H1 (cell line): ENCODE data around the gene SCYL1. TPM values are rescaled to one million over a fixed set of nuclear protein-coding genes. Genes with fewer than 3 reads are reported as not detected.
"Not testable (repeated sequence)": the region's sequence is repeated elsewhere in the genome, so short reads cannot be mapped to it uniquely, and the experiment has no call there.

Experiments
- CTCF ChIA-PET: fragments of 300-600 bp; sonication (Branson Sonifier 250); formaldehyde crosslinking; loops from one replicate; lab custom pipeline; 2021; ENCODE audit not compliant: partially characterized antibody; lab: Charles Lee
- POLR2A ChIA-PET: fragments of 300-600 bp; sonication (Branson Sonifier 250); formaldehyde crosslinking; loops from one replicate; lab custom pipeline; 2021; ENCODE audit warnings: inconsistent platforms; ENCODE audit not compliant: partially characterized antibody; lab: Charles Lee
- DNase-seq, 2 experiments: peaks; one replicate each; pipeline versions ENCODE4 v3.0.0 to v3.0.0-alpha.2; 2010 to 2022; ENCODE audit warnings: low spot score in 2 of 2, low read depth in 1 of 2, mixed read lengths in 1 of 2
- FAIRE-seq: peaks from 2 replicates; lab custom pipeline; 2011; peaks lifted over from hg19 to GRCh38; lab: Jason Lieb, UNC
- H2AFZ ChIP-seq: 2 replicates; pipeline ENCODE4 v1.8.1; 2012; ENCODE audit warnings: low read length, inconsistent platforms
- H2AK5ac ChIP-seq: 2 replicates; pipeline ENCODE4 v1.6.1; 2013; ENCODE audit warnings: low read depth, low read length
- H2BK120ac ChIP-seq: replicated peaks from 2 replicates; pipeline ENCODE3; 2013; ENCODE audit warnings: low read depth, low read length, inconsistent platforms
- H2BK12ac ChIP-seq: 2 replicates; pipeline ENCODE4 v1.6.1; 2013; ENCODE audit warnings: low read depth, low read length
- H2BK15ac ChIP-seq: 2 replicates; pipeline ENCODE4 v1.6.1; 2013; ENCODE audit warnings: low read length
- H2BK20ac ChIP-seq: 2 replicates; pipeline ENCODE4 v1.6.1; 2013; ENCODE audit warnings: low read length
- H2BK5ac ChIP-seq: 2 replicates; pipeline ENCODE4 v1.6.1; 2013; ENCODE audit warnings: low read depth, low read length
- H3K14ac ChIP-seq: 2 replicates; pipeline ENCODE4 v1.6.1; 2013; ENCODE audit warnings: inconsistent platforms; ENCODE audit not compliant: insufficient read length
- H3K18ac ChIP-seq: 2 replicates; pipeline ENCODE4 v1.6.1; 2013; ENCODE audit warnings: low read length; ENCODE audit errors: extremely low read depth
- H3K23ac ChIP-seq: 2 replicates; pipeline ENCODE4 v1.6.1; 2013; ENCODE audit warnings: inconsistent platforms; ENCODE audit not compliant: insufficient read length
- H3K23me2 ChIP-seq: 2 replicates; pipeline ENCODE4 v1.6.1; 2013; ENCODE audit warnings: low read depth, low read length
- H3K27ac ChIP-seq: 2 replicates; pipeline ENCODE4 v1.6.1; 2011; ENCODE audit warnings: low read depth, low read length, inconsistent platforms
- H3K27me3 ChIP-seq, 4 experiments: replicated peaks in 1 of 4; 1 replicate in 1 of 4; 2 replicates in 3 of 4; pipeline versions ENCODE4 v1.6.1 to v1.8.1; 2011 to 2013; ENCODE audit warnings: low read length in 3 of 4, mild to moderate bottlenecking in 3 of 4, inconsistent platforms in 2 of 4, mixed read lengths in 2 of 4, moderate library complexity in 1 of 4; ENCODE audit not compliant: control insufficient read depth in 3 of 4, insufficient read depth in 3 of 4; ENCODE audit errors: extremely low read depth in 1 of 4
- H3K36me3 ChIP-seq, 4 experiments: 2 replicates each; pipeline versions ENCODE4 v1.6.1 to v1.8.1; 2011 to 2013; ENCODE audit warnings: mild to moderate bottlenecking in 4 of 4, low read length in 3 of 4, moderate library complexity in 2 of 4, control low read depth in 1 of 4, inconsistent platforms in 1 of 4; ENCODE audit not compliant: insufficient read depth in 4 of 4, control insufficient read depth in 2 of 4
- H3K4ac ChIP-seq: replicated peaks from 2 replicates; pipeline ENCODE3; 2013; ENCODE audit warnings: low read length, low read depth, mixed read lengths, inconsistent platforms; ENCODE audit not compliant: insufficient read length
- H3K4me1 ChIP-seq, 4 experiments: replicated peaks in 1 of 4; 1 replicate in 1 of 4; 2 replicates in 3 of 4; pipeline versions ENCODE4 v1.6.1 to v1.8.1; 2011 to 2013; ENCODE audit warnings: low read length in 3 of 4, inconsistent platforms in 2 of 4, mixed read lengths in 1 of 4; ENCODE audit not compliant: insufficient read depth in 4 of 4, control insufficient read depth in 3 of 4
- H3K4me2 ChIP-seq, 2 experiments: 2 replicates each; pipeline versions ENCODE4 v1.6.1 to v1.8.1; 2011 to 2013; ENCODE audit warnings: low read depth in 2 of 2, low read length in 2 of 2, control low read depth in 1 of 2, inconsistent platforms in 1 of 2, mild to moderate bottlenecking in 1 of 2; ENCODE audit not compliant: insufficient read depth in 1 of 2
- H3K4me3 ChIP-seq, 4 experiments: fragments of 200-600, 300-600 bp in 1 of 4; sonication (generic), shearing (Covaris generic), sonication (Bioruptor Twin) in 1 of 4; 2 replicates each; pipeline versions ENCODE4 v1.5.1 to v1.8.1; 2011 to 2016; ENCODE audit warnings: low read length in 4 of 4, low read depth in 3 of 4, control low read depth in 2 of 4, inconsistent platforms in 2 of 4, mild to moderate bottlenecking in 2 of 4, mixed read lengths in 1 of 4, moderate library complexity in 1 of 4; ENCODE audit not compliant: insufficient read depth in 2 of 4; ENCODE audit errors: extremely low read depth in 1 of 4
- H3K56ac ChIP-seq: replicated peaks from 2 replicates; pipeline ENCODE3; 2013; ENCODE audit warnings: low read depth, mild to moderate bottlenecking, mixed read lengths, low read length, inconsistent platforms; ENCODE audit not compliant: insufficient read length
- H3K79me1 ChIP-seq: 2 replicates; pipeline ENCODE4 v1.6.1; 2013; ENCODE audit warnings: low read depth, low read length, control low read depth
- H3K79me2 ChIP-seq, 2 experiments: 2 replicates each; pipeline versions ENCODE4 v1.6.1 to v1.8.1; 2012 to 2013; ENCODE audit warnings: low read length in 2 of 2, mild to moderate bottlenecking in 2 of 2, inconsistent platforms in 1 of 2; ENCODE audit not compliant: insufficient read depth in 2 of 2, control insufficient read depth in 1 of 2
- H3K9ac ChIP-seq, 4 experiments: replicated peaks in 1 of 4; 1 replicate in 1 of 4; 2 replicates in 3 of 4; pipeline versions ENCODE4 v1.6.1 to v1.8.1; 2011 to 2013; ENCODE audit warnings: low read depth in 3 of 4, low read length in 3 of 4, control low read depth in 2 of 4, mild to moderate bottlenecking in 2 of 4, moderate library complexity in 2 of 4, inconsistent platforms in 1 of 4; ENCODE audit errors: extremely low read depth in 1 of 4
- H3K9me3 ChIP-seq, 2 experiments: 2 replicates each; pipeline versions ENCODE4 v1.6.1 to v1.8.1; 2012 to 2013; ENCODE audit warnings: mild to moderate bottlenecking in 2 of 2, moderate library complexity in 2 of 2, control low read depth in 1 of 2, inconsistent platforms in 1 of 2, low read depth in 1 of 2, low read length in 1 of 2, mixed read lengths in 1 of 2; ENCODE audit not compliant: insufficient read depth in 2 of 2
- H4K20me1 ChIP-seq, 2 experiments: replicated peaks in 1 of 2; 2 replicates each; pipeline versions ENCODE3 to v1.8.1; 2011 to 2013; ENCODE audit warnings: inconsistent platforms in 2 of 2, low read length in 2 of 2, mild to moderate bottlenecking in 1 of 2; ENCODE audit not compliant: insufficient read depth in 2 of 2, control insufficient read depth in 1 of 2
- H4K5ac ChIP-seq: 2 replicates; pipeline ENCODE4 v1.6.1; 2013; ENCODE audit warnings: low read length, low read depth, mixed read lengths, inconsistent platforms; ENCODE audit not compliant: insufficient read length
- H4K8ac ChIP-seq: 2 replicates; pipeline ENCODE4 v1.8.0; 2013; ENCODE audit warnings: mild to moderate bottlenecking, moderate library complexity, low read length, inconsistent platforms; ENCODE audit not compliant: insufficient read depth; ENCODE audit errors: extremely low read depth
- H4K91ac ChIP-seq: replicated peaks from 2 replicates; pipeline ENCODE3; 2013; ENCODE audit warnings: low read length, mixed read lengths, inconsistent platforms; ENCODE audit not compliant: insufficient read length
- WGBS, 2 experiments: shearing (Covaris generic) in 1 of 2; methylation state at CpG; one replicate each; pipeline versions ENCODE4 v1.1.6 to v1.1.7; 2013 to 2015; ENCODE audit warnings: low lambda C conversion rate in 2 of 2, mixed read lengths in 2 of 2, inconsistent platforms in 1 of 2, low coverage in 1 of 2, missing lambda C conversion rate in 1 of 2; ENCODE audit not compliant: insufficient replicate concordance in 2 of 2, insufficient coverage in 1 of 2, insufficient read length in 1 of 2; ENCODE audit errors: extremely low coverage in 1 of 2, missing lambda C conversion rate in 1 of 2; 5-methylcytosine and 5-hydroxymethylcytosine counted together
- polyA plus RNA-seq, 7 experiments: library from polyadenylated mRNA; depleted of rRNA in 3 of 7; stranded (reverse) in 5 of 7; unstranded in 2 of 7; fragments of >200 nt in 5 of 7; fragments of 200-250 nt in 2 of 7; gene quantifications; 1 replicate in 5 of 7; 2 replicates in 1 of 7; 4 replicates in 1 of 7; pipeline versions ENCODE4 v1.2.1 to v1.2.3, GENCODE V29; 2011 to 2013; ENCODE audit warnings: missing spikeins in 2 of 7, mixed read lengths in 2 of 7
- total RNA-seq: library from RNA; stranded (reverse); fragmentation: NEBNext Ultra II Directional; extraction: Animal tissue kit (Norgen Biotek cat#: 25700); gene quantifications from 2 replicates; pipeline ENCODE4 v1.2.1, GENCODE V29; 2021

The SCYL1 gene
- total and polyA plus RNA-seq, 2 of the 8 experiments (the other 6 are each of a cell fraction or from before 2014, with no cell fraction given) = 59.8 to 77.7 TPM

DNA sequence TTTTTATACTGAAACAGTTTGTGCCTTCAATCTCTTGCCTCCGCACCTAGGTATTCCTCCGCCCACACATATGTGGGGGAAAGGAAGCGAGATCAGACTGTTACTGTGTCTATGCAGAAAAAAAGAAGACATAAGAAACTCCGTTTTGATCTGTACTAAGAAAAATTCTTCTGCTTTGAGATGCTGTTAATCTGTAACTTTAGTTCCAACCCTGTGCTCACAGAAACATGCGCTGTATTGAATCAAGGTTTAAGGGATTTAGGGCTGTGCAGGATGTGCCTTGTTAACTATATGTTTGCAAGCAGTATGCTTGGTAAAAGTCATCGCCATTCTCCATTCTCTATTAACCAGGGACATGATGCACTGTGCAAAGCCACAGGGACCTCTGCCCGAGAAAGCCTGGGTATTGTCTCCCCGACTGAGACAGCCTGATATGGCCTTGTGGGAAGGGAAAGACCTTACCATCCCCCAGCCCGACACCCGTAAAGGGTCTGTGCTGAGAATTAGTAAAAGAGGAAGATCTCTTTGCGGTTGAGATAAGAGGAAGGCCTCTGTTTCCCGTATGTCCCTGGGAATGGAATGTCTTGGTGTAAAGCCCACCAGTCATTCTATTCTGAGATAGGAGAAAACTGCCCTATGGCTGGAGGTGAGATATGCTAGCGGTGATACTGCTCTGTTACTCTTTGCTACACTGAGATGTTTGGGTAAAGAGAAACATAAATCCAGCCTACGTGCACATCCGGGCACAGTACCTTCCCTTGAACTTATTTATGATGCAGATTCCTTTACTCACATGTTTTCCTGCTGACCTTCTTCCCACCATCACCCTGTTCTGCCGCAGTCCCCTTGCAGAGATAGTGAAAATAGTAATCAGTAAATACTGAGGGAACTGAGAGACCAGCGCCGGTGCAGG is 1.9 kb upstream of the SCYL1 start:
- H2AK5ac ChIP-seq, H2BK120ac ChIP-seq, CTCF ChIA-PET, DNase-seq, H3K36me3 ChIP-seq, H3K4me2 ChIP-seq, H3K23ac ChIP-seq, H2BK12ac ChIP-seq, H3K56ac ChIP-seq, H3K14ac ChIP-seq, H3K79me1 ChIP-seq, H3K27ac ChIP-seq, H3K9ac ChIP-seq, H2BK15ac ChIP-seq, H2AFZ ChIP-seq, H2BK5ac ChIP-seq, H3K4me3 ChIP-seq, H3K18ac ChIP-seq, FAIRE-seq, H4K91ac ChIP-seq, H4K5ac ChIP-seq, H3K27me3 ChIP-seq, H3K4ac ChIP-seq, H4K8ac ChIP-seq, H3K79me2 ChIP-seq, H2BK20ac ChIP-seq, H3K9me3 ChIP-seq: not testable (repeated sequence)
- WGBS, 2 experiments = 86% methylated on average over 18 of the region's 18 CpGs; no CpG with 5 or more reads in 1 of the 2 experiments
- Histone ChIP-seq H3K23me2 (peaks cover 13% of the 10 kb centered on the region), H3K4me1 (peaks cover 0 to 14% (median 8%) of the 10 kb centered on the region in 4 experiments; a peak in 5 of 7 replicates), H4K20me1 (peaks cover 0 to 12% of the 10 kb centered on the region in 2 experiments)
- POLR2A ChIA-PET = interaction anchor here (1.6 to 28.1 kb wide), 3 partner anchors 20 to 34 kb away, joined by 3 to 1569 read pairs (median 87); partner anchors contain the start of gene MALAT1
